CD4-positive, alpha-beta T cell (primary cell): Measurements from ENCODE around the gene KMT2D. TPM values are rescaled to one million over a fixed set of nuclear protein-coding genes. Genes with fewer than 3 reads are reported as not detected.
A peak's percentile ranks its signal among the peaks of the same experiment; 100 is the strongest.

Source experiments
- ATAC-seq: fragments of 200-7000 bp; cut with Tn5 transposase; one replicate; pipeline ENCODE4 v1.10.0; 2022; ENCODE audit warnings: mild to moderate bottlenecking; ENCODE audit not compliant: poor library complexity
- CTCF ChIA-PET: fragments of 350-600 bp; sonication (Branson Sonifier 250); formaldehyde crosslinking; loops from one replicate; lab custom pipeline; 2021; ENCODE audit warnings: antibody characterized with exemption, inconsistent platforms; lab: Charles Lee
- POLR2A ChIA-PET: fragments of 350-600 bp; sonication (Branson Sonifier 250); formaldehyde crosslinking; loops from one replicate; lab custom pipeline; 2021; ENCODE audit warnings: antibody characterized with exemption, inconsistent platforms; lab: Charles Lee
- DNase-seq, 14 experiments: peaks; one replicate each; pipeline ENCODE4 v3.0.0-alpha.2; 2013 to 2020; ENCODE audit warnings: mixed read lengths in 2 of 14
- H3K27ac ChIP-seq, 2 donors: one replicate each; pipeline versions ENCODE4 v1.5.1 to v1.7.0; 2013; ENCODE audit warnings: low read length in 2 of 2, low read depth in 1 of 2, mild to moderate bottlenecking in 1 of 2
- H3K27me3 ChIP-seq, 2 experiments: 1 replicate in 1 of 2; 2 replicates in 1 of 2; pipeline versions ENCODE4 v1.6.1 to v1.7.0; 2013; ENCODE audit warnings: low read length in 2 of 2, control low read depth in 1 of 2, mild to moderate bottlenecking in 1 of 2, moderate library complexity in 1 of 2; ENCODE audit not compliant: insufficient read depth in 2 of 2, control insufficient read depth in 1 of 2
- H3K36me3 ChIP-seq: one replicate; pipeline ENCODE4 v1.6.1; 2013; ENCODE audit warnings: low read length, control low read depth; ENCODE audit not compliant: insufficient read depth
- H3K4me1 ChIP-seq: one replicate; pipeline ENCODE4 v1.6.1; 2013; ENCODE audit warnings: low read length, control low read depth; ENCODE audit not compliant: insufficient read depth
- H3K4me3 ChIP-seq: one replicate; pipeline ENCODE4 v1.5.1; 2013; ENCODE audit warnings: mild to moderate bottlenecking, low read length, moderate library complexity
- H3K9me3 ChIP-seq, 2 experiments: 1 replicate in 1 of 2; 2 replicates in 1 of 2; pipeline versions ENCODE4 v1.6.1 to v1.7.0; 2013; ENCODE audit warnings: low read length in 2 of 2, mild to moderate bottlenecking in 2 of 2, control low read depth in 1 of 2, moderate library complexity in 1 of 2; ENCODE audit not compliant: control insufficient read depth in 1 of 2, insufficient read depth in 1 of 2
- H3K27ac Mint-ChIP-seq: one replicate; pipeline ENCODE4 v1.8.0; 2020; ENCODE audit warnings: mixed read lengths
- H3K27me3 Mint-ChIP-seq: one replicate; pipeline ENCODE4 v1.8.0; 2021; ENCODE audit warnings: mixed read lengths
- H3K36me3 Mint-ChIP-seq: one replicate; pipeline ENCODE4 v1.8.0; 2021; ENCODE audit warnings: low read depth, mixed read lengths
- H3K4me1 Mint-ChIP-seq: one replicate; pipeline ENCODE4 v1.8.0; 2021; ENCODE audit warnings: low read depth, mixed read lengths
- H3K4me3 Mint-ChIP-seq: one replicate; pipeline ENCODE4 v1.8.0; 2020; ENCODE audit warnings: mild to moderate bottlenecking, mixed read lengths
- H3K9me3 Mint-ChIP-seq: one replicate; pipeline ENCODE4 v1.8.0; 2020; ENCODE audit warnings: mixed read lengths
- intact Hi-C, 2 experiments: fragments of 100-400 bp; cut with DNase I in 1 of 2; cut with micrococcal nuclease in 1 of 2; formaldehyde crosslinking; loops; one replicate each; pipeline versions ENCODE4 v1.15.1 to v1.9.0; 2023 to 2025; cut with DNase I, micrococcal nuclease
- total RNA-seq, 174 experiments: library from RNA in 2 of 174; stranded (reverse) in 2 of 174; gene quantifications; one replicate each; pipeline ENCODE4 v1.2.3 and lab custom pipeline; 2021 to 2026
- TF ChIP-seq, protein P1 (sequence below): fragments of 200-600 bp; IDR thresholded peaks from one replicate; pipeline ENCODE4 v1.8.0; 2022; ENCODE audit warnings: antibody characterized with exemption, mild to moderate bottlenecking

The KMT2D gene
- total RNA-seq, 2 experiments from 2014 or later = 107 to 110 TPM

DNA sequence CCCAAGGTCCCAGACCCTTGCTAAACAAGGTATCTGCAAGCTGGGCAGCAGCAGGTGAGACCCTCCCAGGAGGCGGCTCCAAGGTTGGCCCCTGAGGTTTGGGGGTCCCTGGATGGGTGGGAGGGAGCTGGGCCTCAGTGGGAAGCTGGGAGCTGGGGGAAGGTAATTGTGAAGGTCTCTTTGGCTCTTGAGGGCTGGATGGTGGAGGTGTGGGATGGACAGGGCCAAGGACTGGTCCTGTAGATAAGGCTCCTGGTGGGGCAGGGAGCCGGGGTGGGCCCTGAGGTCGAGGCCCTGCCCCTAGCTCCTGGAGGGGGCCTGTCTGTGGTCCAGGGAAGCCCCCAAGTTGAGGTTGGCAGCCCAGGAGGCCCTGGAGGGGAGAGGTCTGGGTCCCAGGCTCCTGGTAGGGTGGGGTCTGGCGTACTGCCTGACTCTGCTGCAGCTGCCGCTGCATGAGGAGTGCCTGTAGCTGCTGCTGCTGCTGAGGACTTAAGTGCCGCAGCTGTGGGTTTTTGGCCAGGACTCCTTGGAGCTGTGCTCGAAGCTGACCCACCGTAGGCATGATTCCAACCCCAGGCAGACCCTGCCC, 28.9 kb downstream of the KMT2D start:
- CTCF ChIA-PET = interaction anchor here (2.8 kb wide), 1 partner anchor 12 kb away, joined by 9 read pairs; no protein-coding TSS in a partner anchor
- H3K27ac Mint-ChIP-seq = no peak overlapping the region
- Histone ChIP-seq H3K27me3 (no peaks in the 10 kb centered on the region), H3K27ac (no peak overlapping the region), H3K36me3 (peaks cover 79% of the 10 kb centered on the region), H3K4me3 (no peak overlapping the region), H3K4me1 (no peaks in the 10 kb centered on the region), H3K9me3 (no peaks in the 10 kb centered on the region)
- H3K4me1 Mint-ChIP-seq = no peaks in the 10 kb centered on the region
- POLR2A ChIA-PET = interaction anchor here (0.7 kb wide), 1 partner anchor 128 kb away, joined by 3 read pairs; a partner anchor contains a TSS
- no peaks in the 10 kb centered on the region for H3K9me3 Mint-ChIP-seq
- H3K27me3 Mint-ChIP-seq = no peaks in the 10 kb centered on the region
- DNase-seq (peak in 2 of 14 experiments; percentile 14 to 20), ATAC-seq (no peak)
- TF ChIP-seq, protein P1, sequence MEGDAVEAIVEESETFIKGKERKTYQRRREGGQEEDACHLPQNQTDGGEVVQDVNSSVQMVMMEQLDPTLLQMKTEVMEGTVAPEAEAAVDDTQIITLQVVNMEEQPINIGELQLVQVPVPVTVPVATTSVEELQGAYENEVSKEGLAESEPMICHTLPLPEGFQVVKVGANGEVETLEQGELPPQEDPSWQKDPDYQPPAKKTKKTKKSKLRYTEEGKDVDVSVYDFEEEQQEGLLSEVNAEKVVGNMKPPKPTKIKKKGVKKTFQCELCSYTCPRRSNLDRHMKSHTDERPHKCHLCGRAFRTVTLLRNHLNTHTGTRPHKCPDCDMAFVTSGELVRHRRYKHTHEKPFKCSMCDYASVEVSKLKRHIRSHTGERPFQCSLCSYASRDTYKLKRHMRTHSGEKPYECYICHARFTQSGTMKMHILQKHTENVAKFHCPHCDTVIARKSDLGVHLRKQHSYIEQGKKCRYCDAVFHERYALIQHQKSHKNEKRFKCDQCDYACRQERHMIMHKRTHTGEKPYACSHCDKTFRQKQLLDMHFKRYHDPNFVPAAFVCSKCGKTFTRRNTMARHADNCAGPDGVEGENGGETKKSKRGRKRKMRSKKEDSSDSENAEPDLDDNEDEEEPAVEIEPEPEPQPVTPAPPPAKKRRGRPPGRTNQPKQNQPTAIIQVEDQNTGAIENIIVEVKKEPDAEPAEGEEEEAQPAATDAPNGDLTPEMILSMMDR = no peak
- no peak overlapping the region for H3K4me3 Mint-ChIP-seq
- H3K36me3 Mint-ChIP-seq = peaks cover 75% of the 10 kb centered on the region
- intact Hi-C loops = no loop called here

DNA sequence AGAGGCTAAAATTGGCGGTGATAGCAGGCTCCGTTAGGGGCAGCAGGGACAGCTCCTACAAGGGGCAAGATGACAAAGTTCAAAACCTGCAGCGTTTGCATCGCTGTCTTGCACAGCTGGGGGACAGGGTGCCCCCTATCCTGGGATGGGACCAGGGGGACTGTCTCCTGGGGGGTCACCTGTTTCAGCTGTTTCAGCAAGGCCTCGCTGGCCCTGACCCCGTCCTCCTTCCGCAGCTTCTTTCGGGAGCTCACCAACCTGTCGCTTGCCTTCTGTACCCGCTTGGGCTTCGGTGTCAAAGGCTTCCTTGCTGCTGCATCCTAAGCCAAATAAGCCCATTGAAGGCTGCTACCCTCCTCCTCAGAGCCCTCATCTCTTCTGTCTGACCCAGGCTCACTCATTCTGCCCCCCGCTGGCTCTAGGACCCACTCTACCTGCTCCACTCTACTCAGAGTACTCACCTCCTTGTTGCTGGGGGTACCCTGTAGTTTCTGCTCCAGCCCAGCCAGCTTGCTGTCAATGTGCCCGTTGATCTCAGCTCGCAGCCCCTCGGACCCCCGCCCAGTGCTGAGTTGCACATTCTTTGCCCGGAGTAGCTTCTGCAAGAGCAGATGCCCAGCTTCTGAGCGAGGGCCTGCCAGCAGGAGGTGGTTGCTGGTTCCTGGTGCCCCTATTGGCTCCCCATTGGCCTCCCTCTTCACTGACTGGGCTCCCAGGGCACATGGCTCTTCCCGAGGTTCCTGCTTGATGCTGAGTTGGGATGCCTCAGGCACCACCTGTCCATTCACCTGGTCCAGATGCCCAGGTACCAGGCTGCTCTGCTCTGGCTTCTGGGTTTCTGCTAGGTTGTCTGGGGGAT, 29.7 kb downstream of the KMT2D start:
- ChIA-PET CTCF (interaction anchor here (1.1 to 2.8 kb wide), 2 partner anchors 13 to 61 kb away, joined by 3 to 9 read pairs; no protein-coding TSS in a partner anchor), POLR2A (interaction anchor here (0.6 to 0.7 kb wide), 2 partner anchors 127 to 1211 kb away, joined by 3 read pairs; a partner anchor contains a TSS)
- Mint-ChIP-seq H3K36me3 (peaks cover 76% of the 10 kb centered on the region), H3K4me1 (no peaks in the 10 kb centered on the region), H3K9me3 (no peaks in the 10 kb centered on the region), H3K27me3 (no peaks in the 10 kb centered on the region), H3K4me3 (no peak overlapping the region), H3K27ac (no peak overlapping the region)
- Histone ChIP-seq H3K27me3 (no peaks in the 10 kb centered on the region), H3K4me3 (no peak overlapping the region), H3K4me1 (no peaks in the 10 kb centered on the region), H3K27ac (no peak overlapping the region), H3K9me3 (no peaks in the 10 kb centered on the region), H3K36me3 (peaks cover 86% of the 10 kb centered on the region)
- TF ChIP-seq, protein P1 = no peak
- intact Hi-C loops = no loop called here
- DNase-seq = peak in 1 of 14 experiments; percentile 30
- ATAC-seq = no peak

DNA sequence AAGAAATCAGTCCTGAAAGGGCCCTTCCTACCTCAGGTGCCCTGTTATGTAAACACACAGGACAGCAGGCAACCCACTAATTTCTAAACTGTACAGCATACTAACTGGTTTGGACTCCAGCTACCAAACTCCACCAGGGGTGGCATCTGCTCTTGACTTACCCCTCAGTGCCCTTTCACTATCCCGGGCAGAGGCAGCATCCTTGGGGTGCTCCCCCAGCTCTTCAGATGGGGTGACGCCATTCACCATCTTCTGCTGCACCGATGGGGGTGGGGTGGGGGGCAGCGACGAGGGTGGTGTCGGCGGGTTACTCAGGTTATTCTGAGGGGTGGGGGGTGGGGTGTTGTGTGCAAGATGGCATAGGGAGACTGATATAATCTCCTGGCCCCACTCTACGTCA, 30.5 kb downstream of the KMT2D start:
- H3K27ac ChIP-seq = no peak overlapping the region
- POLR2A ChIA-PET = interaction anchor here (0.6 to 0.9 kb wide), 2 partner anchors 10 to 1212 kb away, joined by 3 to 4 read pairs; no protein-coding TSS in a partner anchor
- Mint-ChIP-seq H3K27me3 (no peaks in the 10 kb centered on the region), H3K9me3 (no peaks in the 10 kb centered on the region), H3K4me1 (no peaks in the 10 kb centered on the region), H3K27ac (no peak overlapping the region), H3K4me3 (no peak overlapping the region), H3K36me3 (peaks cover 76% of the 10 kb centered on the region)
- H3K9me3 ChIP-seq = no peaks in the 10 kb centered on the region
- no peak overlapping the region for H3K4me3 ChIP-seq
- CTCF ChIA-PET = interaction anchor here (0.8 to 2.8 kb wide), 3 partner anchors 10 to 62 kb away, joined by 3 to 9 read pairs (median 3); no protein-coding TSS in a partner anchor
- H3K36me3 ChIP-seq = peaks cover 91% of the 10 kb centered on the region
- H3K4me1 ChIP-seq = no peaks in the 10 kb centered on the region
- DNase-seq = no peak
- H3K27me3 ChIP-seq = no peaks in the 10 kb centered on the region
- TF ChIP-seq, protein P1 = no peak
- no peak for ATAC-seq
- intact Hi-C loops = no loop called here
